H1 (cell line): ENCODE results near the gene SPEF2. TPM values are rescaled to one million over a fixed set of nuclear protein-coding genes. Genes with fewer than 3 reads are reported as not detected.
"Not testable (repeated sequence)": the region's sequence is repeated elsewhere in the genome, so short reads cannot be mapped to it uniquely, and the experiment has no call there.

Experiments used
- CTCF ChIA-PET: fragments of 300-600 bp; sonication (Branson Sonifier 250); formaldehyde crosslinking; loops from one replicate; lab custom pipeline; 2021; ENCODE audit not compliant: partially characterized antibody; lab: Charles Lee
- POLR2A ChIA-PET: fragments of 300-600 bp; sonication (Branson Sonifier 250); formaldehyde crosslinking; loops from one replicate; lab custom pipeline; 2021; ENCODE audit warnings: inconsistent platforms; ENCODE audit not compliant: partially characterized antibody; lab: Charles Lee
- DNase-seq, 2 experiments: peaks; one replicate each; pipeline versions ENCODE4 v3.0.0 to v3.0.0-alpha.2; 2010 to 2022; ENCODE audit warnings: low spot score in 2 of 2, low read depth in 1 of 2, mixed read lengths in 1 of 2
- FAIRE-seq: peaks from 2 replicates; lab custom pipeline; 2011; peaks lifted over from hg19 to GRCh38; lab: Jason Lieb, UNC
- H2AFZ ChIP-seq: 2 replicates; pipeline ENCODE4 v1.8.1; 2012; ENCODE audit warnings: low read length, inconsistent platforms
- H2AK5ac ChIP-seq: 2 replicates; pipeline ENCODE4 v1.6.1; 2013; ENCODE audit warnings: low read depth, low read length
- H2BK120ac ChIP-seq: replicated peaks from 2 replicates; pipeline ENCODE3; 2013; ENCODE audit warnings: low read depth, low read length, inconsistent platforms
- H2BK12ac ChIP-seq: 2 replicates; pipeline ENCODE4 v1.6.1; 2013; ENCODE audit warnings: low read depth, low read length
- H2BK15ac ChIP-seq: 2 replicates; pipeline ENCODE4 v1.6.1; 2013; ENCODE audit warnings: low read length
- H2BK20ac ChIP-seq: 2 replicates; pipeline ENCODE4 v1.6.1; 2013; ENCODE audit warnings: low read length
- H2BK5ac ChIP-seq: 2 replicates; pipeline ENCODE4 v1.6.1; 2013; ENCODE audit warnings: low read depth, low read length
- H3K14ac ChIP-seq: 2 replicates; pipeline ENCODE4 v1.6.1; 2013; ENCODE audit warnings: inconsistent platforms; ENCODE audit not compliant: insufficient read length
- H3K18ac ChIP-seq: 2 replicates; pipeline ENCODE4 v1.6.1; 2013; ENCODE audit warnings: low read length; ENCODE audit errors: extremely low read depth
- H3K23ac ChIP-seq: 2 replicates; pipeline ENCODE4 v1.6.1; 2013; ENCODE audit warnings: inconsistent platforms; ENCODE audit not compliant: insufficient read length
- H3K23me2 ChIP-seq: 2 replicates; pipeline ENCODE4 v1.6.1; 2013; ENCODE audit warnings: low read depth, low read length
- H3K27ac ChIP-seq: 2 replicates; pipeline ENCODE4 v1.6.1; 2011; ENCODE audit warnings: low read depth, low read length, inconsistent platforms
- H3K27me3 ChIP-seq, 4 experiments: replicated peaks in 1 of 4; 1 replicate in 1 of 4; 2 replicates in 3 of 4; pipeline versions ENCODE4 v1.6.1 to v1.8.1; 2011 to 2013; ENCODE audit warnings: low read length in 3 of 4, mild to moderate bottlenecking in 3 of 4, inconsistent platforms in 2 of 4, mixed read lengths in 2 of 4, moderate library complexity in 1 of 4; ENCODE audit not compliant: control insufficient read depth in 3 of 4, insufficient read depth in 3 of 4; ENCODE audit errors: extremely low read depth in 1 of 4
- H3K36me3 ChIP-seq, 4 experiments: 2 replicates each; pipeline versions ENCODE4 v1.6.1 to v1.8.1; 2011 to 2013; ENCODE audit warnings: mild to moderate bottlenecking in 4 of 4, low read length in 3 of 4, moderate library complexity in 2 of 4, control low read depth in 1 of 4, inconsistent platforms in 1 of 4; ENCODE audit not compliant: insufficient read depth in 4 of 4, control insufficient read depth in 2 of 4
- H3K4ac ChIP-seq: replicated peaks from 2 replicates; pipeline ENCODE3; 2013; ENCODE audit warnings: low read length, low read depth, mixed read lengths, inconsistent platforms; ENCODE audit not compliant: insufficient read length
- H3K4me1 ChIP-seq, 4 experiments: replicated peaks in 1 of 4; 1 replicate in 1 of 4; 2 replicates in 3 of 4; pipeline versions ENCODE4 v1.6.1 to v1.8.1; 2011 to 2013; ENCODE audit warnings: low read length in 3 of 4, inconsistent platforms in 2 of 4, mixed read lengths in 1 of 4; ENCODE audit not compliant: insufficient read depth in 4 of 4, control insufficient read depth in 3 of 4
- H3K4me2 ChIP-seq, 2 experiments: 2 replicates each; pipeline versions ENCODE4 v1.6.1 to v1.8.1; 2011 to 2013; ENCODE audit warnings: low read depth in 2 of 2, low read length in 2 of 2, control low read depth in 1 of 2, inconsistent platforms in 1 of 2, mild to moderate bottlenecking in 1 of 2; ENCODE audit not compliant: insufficient read depth in 1 of 2
- H3K4me3 ChIP-seq, 4 experiments: fragments of 200-600, 300-600 bp in 1 of 4; sonication (generic), shearing (Covaris generic), sonication (Bioruptor Twin) in 1 of 4; 2 replicates each; pipeline versions ENCODE4 v1.5.1 to v1.8.1; 2011 to 2016; ENCODE audit warnings: low read length in 4 of 4, low read depth in 3 of 4, control low read depth in 2 of 4, inconsistent platforms in 2 of 4, mild to moderate bottlenecking in 2 of 4, mixed read lengths in 1 of 4, moderate library complexity in 1 of 4; ENCODE audit not compliant: insufficient read depth in 2 of 4; ENCODE audit errors: extremely low read depth in 1 of 4
- H3K56ac ChIP-seq: replicated peaks from 2 replicates; pipeline ENCODE3; 2013; ENCODE audit warnings: low read depth, mild to moderate bottlenecking, mixed read lengths, low read length, inconsistent platforms; ENCODE audit not compliant: insufficient read length
- H3K79me1 ChIP-seq: 2 replicates; pipeline ENCODE4 v1.6.1; 2013; ENCODE audit warnings: low read depth, low read length, control low read depth
- H3K79me2 ChIP-seq, 2 experiments: 2 replicates each; pipeline versions ENCODE4 v1.6.1 to v1.8.1; 2012 to 2013; ENCODE audit warnings: low read length in 2 of 2, mild to moderate bottlenecking in 2 of 2, inconsistent platforms in 1 of 2; ENCODE audit not compliant: insufficient read depth in 2 of 2, control insufficient read depth in 1 of 2
- H3K9ac ChIP-seq, 4 experiments: replicated peaks in 1 of 4; 1 replicate in 1 of 4; 2 replicates in 3 of 4; pipeline versions ENCODE4 v1.6.1 to v1.8.1; 2011 to 2013; ENCODE audit warnings: low read depth in 3 of 4, low read length in 3 of 4, control low read depth in 2 of 4, mild to moderate bottlenecking in 2 of 4, moderate library complexity in 2 of 4, inconsistent platforms in 1 of 4; ENCODE audit errors: extremely low read depth in 1 of 4
- H3K9me3 ChIP-seq, 2 experiments: 2 replicates each; pipeline versions ENCODE4 v1.6.1 to v1.8.1; 2012 to 2013; ENCODE audit warnings: mild to moderate bottlenecking in 2 of 2, moderate library complexity in 2 of 2, control low read depth in 1 of 2, inconsistent platforms in 1 of 2, low read depth in 1 of 2, low read length in 1 of 2, mixed read lengths in 1 of 2; ENCODE audit not compliant: insufficient read depth in 2 of 2
- H4K20me1 ChIP-seq, 2 experiments: replicated peaks in 1 of 2; 2 replicates each; pipeline versions ENCODE3 to v1.8.1; 2011 to 2013; ENCODE audit warnings: inconsistent platforms in 2 of 2, low read length in 2 of 2, mild to moderate bottlenecking in 1 of 2; ENCODE audit not compliant: insufficient read depth in 2 of 2, control insufficient read depth in 1 of 2
- H4K5ac ChIP-seq: 2 replicates; pipeline ENCODE4 v1.6.1; 2013; ENCODE audit warnings: low read length, low read depth, mixed read lengths, inconsistent platforms; ENCODE audit not compliant: insufficient read length
- H4K8ac ChIP-seq: 2 replicates; pipeline ENCODE4 v1.8.0; 2013; ENCODE audit warnings: mild to moderate bottlenecking, moderate library complexity, low read length, inconsistent platforms; ENCODE audit not compliant: insufficient read depth; ENCODE audit errors: extremely low read depth
- H4K91ac ChIP-seq: replicated peaks from 2 replicates; pipeline ENCODE3; 2013; ENCODE audit warnings: low read length, mixed read lengths, inconsistent platforms; ENCODE audit not compliant: insufficient read length
- WGBS, 2 experiments: shearing (Covaris generic) in 1 of 2; methylation state at CpG; one replicate each; pipeline versions ENCODE4 v1.1.6 to v1.1.7; 2013 to 2015; ENCODE audit warnings: low lambda C conversion rate in 2 of 2, mixed read lengths in 2 of 2, inconsistent platforms in 1 of 2, low coverage in 1 of 2, missing lambda C conversion rate in 1 of 2; ENCODE audit not compliant: insufficient replicate concordance in 2 of 2, insufficient coverage in 1 of 2, insufficient read length in 1 of 2; ENCODE audit errors: extremely low coverage in 1 of 2, missing lambda C conversion rate in 1 of 2; 5-methylcytosine and 5-hydroxymethylcytosine counted together
- polyA plus RNA-seq, 7 experiments: library from polyadenylated mRNA; depleted of rRNA in 3 of 7; stranded (reverse) in 5 of 7; unstranded in 2 of 7; fragments of >200 nt in 5 of 7; fragments of 200-250 nt in 2 of 7; gene quantifications; 1 replicate in 5 of 7; 2 replicates in 1 of 7; 4 replicates in 1 of 7; pipeline versions ENCODE4 v1.2.1 to v1.2.3, GENCODE V29; 2011 to 2013; ENCODE audit warnings: missing spikeins in 2 of 7, mixed read lengths in 2 of 7
- total RNA-seq: library from RNA; stranded (reverse); fragmentation: NEBNext Ultra II Directional; extraction: Animal tissue kit (Norgen Biotek cat#: 25700); gene quantifications from 2 replicates; pipeline ENCODE4 v1.2.1, GENCODE V29; 2021

The SPEF2 gene
- total and polyA plus RNA-seq, 2 of the 8 experiments (the other 6 are each of a cell fraction or from before 2014, with no cell fraction given) = 0.14 to 0.73 TPM

DNA sequence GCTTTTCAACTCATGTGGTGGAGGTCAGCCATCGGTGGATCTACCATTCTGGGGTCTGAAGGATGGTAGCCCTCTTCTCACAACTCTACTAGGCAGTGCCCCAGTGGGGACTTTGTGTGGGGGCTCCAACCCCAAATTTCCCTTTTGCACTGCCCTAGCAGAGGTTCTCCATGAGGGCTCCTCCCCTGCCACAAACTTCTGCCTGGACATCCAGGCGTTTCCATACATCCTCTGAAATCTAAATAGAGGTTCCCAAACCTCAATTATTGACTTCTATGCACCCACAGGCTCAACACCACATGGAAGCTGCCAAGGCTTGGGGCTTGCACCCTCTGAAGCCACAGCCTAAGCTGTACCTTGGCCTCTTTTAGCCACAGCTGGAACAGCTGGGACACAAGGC, 227.8 kb downstream of the SPEF2 start:
- H4K20me1 ChIP-seq, H3K27me3 ChIP-seq, H2BK5ac ChIP-seq, H2BK12ac ChIP-seq, H3K14ac ChIP-seq, FAIRE-seq, POLR2A ChIA-PET, H3K27ac ChIP-seq, CTCF ChIA-PET, H3K4ac ChIP-seq, H3K23ac ChIP-seq, H3K4me2 ChIP-seq, H3K23me2 ChIP-seq, H4K5ac ChIP-seq, H3K56ac ChIP-seq, H3K79me1 ChIP-seq, H2AFZ ChIP-seq, H3K79me2 ChIP-seq, H2BK120ac ChIP-seq, H3K4me3 ChIP-seq, H2BK15ac ChIP-seq, H3K4me1 ChIP-seq, H3K18ac ChIP-seq, H2BK20ac ChIP-seq, H3K9ac ChIP-seq, H2AK5ac ChIP-seq, H3K36me3 ChIP-seq, H4K8ac ChIP-seq, H4K91ac ChIP-seq, DNase-seq: not testable (repeated sequence)
- H3K9me3 ChIP-seq = peaks cover 28 to 33% of the 10 kb centered on the region in 2 experiments
- WGBS, 2 experiments = 63% methylated on average over 2 of the region's 2 CpGs; no CpG with 5 or more reads in 1 of the 2 experiments
